Transverse colon (tissue), 4 donors: ENCODE data around the gene CECR2. TPM values are rescaled to one million over a fixed set of nuclear protein-coding genes. Genes with fewer than 3 reads are reported as not detected.

ENCODE experiments used
- DNase-seq: peaks from one replicate; pipeline ENCODE4 v3.0.0-alpha.2; 2019
- H3K27ac ChIP-seq, 4 donors: fragments of 200-600 bp; sonication (generic); 2 replicates each; pipeline ENCODE4 v1.5.1; 2016 to 2018; ENCODE audit warnings: inconsistent platforms in 4 of 4
- H3K27me3 ChIP-seq: fragments of 200-600 bp; sonication (generic); 2 replicates; pipeline ENCODE4 v1.5.1; 2017; ENCODE audit warnings: inconsistent platforms
- H3K36me3 ChIP-seq, 4 donors: fragments of 200-600 bp; sonication (generic); 2 replicates each; pipeline ENCODE4 v1.5.1; 2017 to 2019; ENCODE audit warnings: inconsistent platforms in 4 of 4
- H3K4me1 ChIP-seq, 4 donors: fragments of 200-600 bp; sonication (generic); 2 replicates each; pipeline ENCODE4 v1.5.1; 2017 to 2020; ENCODE audit warnings: inconsistent platforms in 4 of 4
- H3K4me3 ChIP-seq, 4 donors: fragments of 200-600 bp; sonication (generic); 1 replicate in 1 of 4; 2 replicates in 3 of 4; pipeline versions ENCODE4 v1.5.1 to v1.6.1; 2017 to 2019; ENCODE audit warnings: inconsistent platforms in 4 of 4
- H3K9me3 ChIP-seq, 2 donors: fragments of 200-600 bp; sonication (generic); 2 replicates each; pipeline ENCODE4 v1.5.1; 2017 to 2019; ENCODE audit warnings: inconsistent platforms in 2 of 2
- CTCF ChIP-seq, 5 experiments: fragments of 200-600 bp in 3 of 5; fragments of 450-650 bp in 2 of 5; sonication (generic) in 3 of 5; IDR thresholded peaks; 1 replicate in 2 of 5; 2 replicates in 3 of 5; pipeline ENCODE4 v1.5.1; 2016 to 2017; ENCODE audit warnings: antibody characterized with exemption in 5 of 5, inconsistent platforms in 3 of 5, mild to moderate bottlenecking in 2 of 5, moderate library complexity in 1 of 5
- EP300 ChIP-seq: sonication (generic); formaldehyde crosslinking; IDR thresholded peaks from one replicate; pipeline ENCODE4 v1.6.1; 2017; ENCODE audit warnings: antibody characterized with exemption, low read depth
- POLR2A ChIP-seq: fragments of 450-650 bp; IDR thresholded peaks from one replicate; pipeline ENCODE4 v1.6.1; 2016; ENCODE audit warnings: antibody characterized with exemption, mild to moderate bottlenecking, moderate library complexity
- POLR2AphosphoS5 ChIP-seq, 3 donors: sonication (generic); formaldehyde crosslinking; IDR thresholded peaks; one replicate each; pipeline ENCODE4 v1.6.1; 2016; ENCODE audit warnings: antibody characterized with exemption in 3 of 3
- WGBS, 2 donors: methylation state at CpG; one replicate each; pipeline ENCODE4 v1.1.5; 2018; ENCODE audit warnings: low coverage in 1 of 2; 5-methylcytosine and 5-hydroxymethylcytosine counted together
- in situ Hi-C, 4 donors: fragments of 200-750 bp; cut with MboI; loops; one replicate each; pipeline versions ENCODE4 v1.15.0 to v1.15.1; 2017; ENCODE audit warnings: low sequenced_read_pairs in 3 of 4, low pct_ligation_motif_present in 1 of 4, low pct_unique_long_range_greater_than_20kb in 1 of 4
- intact Hi-C: fragments of 100-400 bp; cut with DNase I; formaldehyde crosslinking; loops from one replicate; pipeline ENCODE4 v1.15.1; 2023; ENCODE audit warnings: low total_unique reads
- total RNA-seq, 4 donors: library from RNA; depleted of rRNA; stranded (reverse); fragments of >200 nt; gene quantifications; one replicate each; pipeline ENCODE4 v1.1.0, GENCODE V29; 2016

The CECR2 gene
- total RNA-seq, 4 donors from 2014 or later, result 0.14 to 0.64 (median 0.60) TPM; not detected in 1

- in situ Hi-C loops, result no loop called here
These were observed 31.0 kb downstream of the CECR2 start for GRCh38 chr22:17400305-17400704.

GRCh38 chr22:17401728-17402127, 32.5 kb downstream of the CECR2 start:
- H3K4me1 ChIP-seq, result no peaks in the 10 kb centered on the region
- DNase-seq, result no peak
- H3K27ac ChIP-seq, result no peak overlapping the region
- no peak overlapping the region for H3K4me3 ChIP-seq
- TF ChIP-seq POLR2A (no peak), POLR2AphosphoS5 (IDR thresholded peaks at IDR 0.05) (no peak), EP300 (no peak), CTCF (IDR thresholded peaks at IDR 0.05) (no peak)
- intact Hi-C loops, result no loop called here
- no peaks in the 10 kb centered on the region for H3K27me3 ChIP-seq
- no peaks in the 10 kb centered on the region for H3K36me3 ChIP-seq
- 87 to 90% methylated on average over 6 to 7 of the region's 7 CpGs for WGBS, 2 donors
- no peaks in the 10 kb centered on the region for H3K9me3 ChIP-seq
- in situ Hi-C loops, result no loop called here

More at GRCh38 chr22:17400305-17400704, 31.0 kb downstream of the CECR2 start:
- TF ChIP-seq POLR2A, result no peak
- DNase-seq, result no peak
- Histone ChIP-seq H3K9me3 (no peaks in the 10 kb centered on the region), H3K27ac (no peak overlapping the region), H3K36me3 (no peaks in the 10 kb centered on the region), H3K4me1 (no peaks in the 10 kb centered on the region), H3K27me3 (no peaks in the 10 kb centered on the region), H3K4me3 (no peak overlapping the region)
- 71 to 81% methylated on average over 2 to 3 of the region's 3 CpGs for WGBS, 2 donors
- intact Hi-C loops, result no loop called here

- H3K4me1 ChIP-seq, result no peaks in the 10 kb centered on the region
- no peak for DNase-seq
These were observed 33.0 kb downstream of the CECR2 start for GRCh38 chr22:17402293-17402692.

GRCh38 chr22:17403906-17404305, 34.6 kb downstream of the CECR2 start:
- H3K4me3 ChIP-seq, result no peak overlapping the region
- no peaks in the 10 kb centered on the region for H3K36me3 ChIP-seq
- no peak overlapping the region for H3K27ac ChIP-seq
- intact Hi-C loops (no loop called here), in situ Hi-C loops (no loop called here)
- no peaks in the 10 kb centered on the region for H3K9me3 ChIP-seq
- no peaks in the 10 kb centered on the region for H3K27me3 ChIP-seq
- no peak for TF ChIP-seq POLR2AphosphoS5 (IDR thresholded peaks at IDR 0.05)
- no peak for TF ChIP-seq EP300
- TF ChIP-seq CTCF (IDR thresholded peaks at IDR 0.05), result no peak
- TF ChIP-seq POLR2A, result no peak
- WGBS, 2 donors, result 69 to 87% methylated on average over 7 to 13 of the region's 13 CpGs
- H3K4me1 ChIP-seq, result no peaks in the 10 kb centered on the region
- DNase-seq, result no peak

More at GRCh38 chr22:17402293-17402692, 33.0 kb downstream of the CECR2 start:
- intact Hi-C loops, result no loop called here
- no peaks in the 10 kb centered on the region for H3K27me3 ChIP-seq
- H3K4me3 ChIP-seq, result no peak overlapping the region
- no peaks in the 10 kb centered on the region for H3K36me3 ChIP-seq
- TF ChIP-seq EP300 (no peak), POLR2AphosphoS5 (IDR thresholded peaks at IDR 0.05) (no peak), CTCF (IDR thresholded peaks at IDR 0.05) (no peak), POLR2A (no peak)
- H3K27ac ChIP-seq, result no peak overlapping the region
- H3K9me3 ChIP-seq, result no peaks in the 10 kb centered on the region
- in situ Hi-C loops, result no loop called here

GRCh38 chr22:17407643-17408042, 38.4 kb downstream of the CECR2 start:
- WGBS, 2 donors, result 81 to 83% methylated on average over 2 to 5 of the region's 5 CpGs
- Histone ChIP-seq H3K4me1 (no peaks in the 10 kb centered on the region), H3K27ac (no peak overlapping the region), H3K27me3 (no peaks in the 10 kb centered on the region), H3K4me3 (no peak overlapping the region), H3K9me3 (no peaks in the 10 kb centered on the region), H3K36me3 (no peaks in the 10 kb centered on the region)
- in situ Hi-C loops, result no loop called here
- TF ChIP-seq CTCF (IDR thresholded peaks at IDR 0.05) (no peak), POLR2AphosphoS5 (IDR thresholded peaks at IDR 0.05) (no peak), EP300 (no peak), POLR2A (no peak)
- intact Hi-C loops, result no loop called here
- no peak for DNase-seq
